Fibroblast of pulmonary artery (primary cell): Measurements from ENCODE around the gene STXBP5.

Source experiments
- DNase-seq: peaks from one replicate; pipeline ENCODE4 v3.0.0-alpha.2; 2010; ENCODE audit warnings: low read depth
- H3K4me3 ChIP-seq: replicated peaks from 2 replicates; pipeline ENCODE4 v1.5.1; 2011; ENCODE audit warnings: low read depth, mild to moderate bottlenecking, control low read depth, low read length, moderate library complexity
- TF ChIP-seq, protein P1 (sequence below): IDR thresholded peaks from 2 replicates; pipeline ENCODE4 v1.5.1; 2011; ENCODE audit warnings: mild to moderate bottlenecking, control low read depth, low read length, inconsistent platforms; ENCODE audit errors: missing control alignments

STXBP5 gene

DNA sequence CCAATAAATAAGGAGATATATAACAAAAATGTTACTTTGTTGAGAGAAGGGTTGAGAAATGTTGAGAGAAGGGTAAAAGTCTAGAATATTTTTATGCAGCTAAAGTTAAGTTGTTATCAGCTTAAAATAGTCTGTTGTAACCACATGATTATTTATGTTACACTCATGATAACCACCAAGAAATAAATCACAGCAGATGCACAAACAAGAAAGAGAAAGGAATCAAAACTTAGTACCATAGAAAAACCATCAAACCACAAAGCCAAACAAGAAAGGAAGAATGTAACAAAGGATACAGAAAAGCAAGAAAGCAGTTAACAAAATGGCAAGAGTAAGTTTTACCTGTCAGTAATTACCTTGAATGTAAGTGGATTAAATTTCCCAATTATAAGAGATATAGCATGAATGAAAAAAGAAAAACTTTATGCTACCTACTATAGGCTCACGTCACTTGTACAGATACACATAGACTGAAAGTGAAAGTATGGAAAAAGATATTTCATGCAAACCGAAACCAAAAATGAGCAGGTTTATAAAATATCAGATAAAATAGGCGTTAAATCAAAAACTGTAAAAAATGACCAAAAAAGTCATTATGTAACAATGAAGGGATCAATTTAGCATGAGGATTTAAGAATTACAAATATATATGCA lies 93.6 kb downstream of the STXBP5 start:
- DNase-seq, result no peak
- no peak overlapping the region for H3K4me3 ChIP-seq
- TF ChIP-seq, protein P1, sequence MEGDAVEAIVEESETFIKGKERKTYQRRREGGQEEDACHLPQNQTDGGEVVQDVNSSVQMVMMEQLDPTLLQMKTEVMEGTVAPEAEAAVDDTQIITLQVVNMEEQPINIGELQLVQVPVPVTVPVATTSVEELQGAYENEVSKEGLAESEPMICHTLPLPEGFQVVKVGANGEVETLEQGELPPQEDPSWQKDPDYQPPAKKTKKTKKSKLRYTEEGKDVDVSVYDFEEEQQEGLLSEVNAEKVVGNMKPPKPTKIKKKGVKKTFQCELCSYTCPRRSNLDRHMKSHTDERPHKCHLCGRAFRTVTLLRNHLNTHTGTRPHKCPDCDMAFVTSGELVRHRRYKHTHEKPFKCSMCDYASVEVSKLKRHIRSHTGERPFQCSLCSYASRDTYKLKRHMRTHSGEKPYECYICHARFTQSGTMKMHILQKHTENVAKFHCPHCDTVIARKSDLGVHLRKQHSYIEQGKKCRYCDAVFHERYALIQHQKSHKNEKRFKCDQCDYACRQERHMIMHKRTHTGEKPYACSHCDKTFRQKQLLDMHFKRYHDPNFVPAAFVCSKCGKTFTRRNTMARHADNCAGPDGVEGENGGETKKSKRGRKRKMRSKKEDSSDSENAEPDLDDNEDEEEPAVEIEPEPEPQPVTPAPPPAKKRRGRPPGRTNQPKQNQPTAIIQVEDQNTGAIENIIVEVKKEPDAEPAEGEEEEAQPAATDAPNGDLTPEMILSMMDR, result no peak

DNA sequence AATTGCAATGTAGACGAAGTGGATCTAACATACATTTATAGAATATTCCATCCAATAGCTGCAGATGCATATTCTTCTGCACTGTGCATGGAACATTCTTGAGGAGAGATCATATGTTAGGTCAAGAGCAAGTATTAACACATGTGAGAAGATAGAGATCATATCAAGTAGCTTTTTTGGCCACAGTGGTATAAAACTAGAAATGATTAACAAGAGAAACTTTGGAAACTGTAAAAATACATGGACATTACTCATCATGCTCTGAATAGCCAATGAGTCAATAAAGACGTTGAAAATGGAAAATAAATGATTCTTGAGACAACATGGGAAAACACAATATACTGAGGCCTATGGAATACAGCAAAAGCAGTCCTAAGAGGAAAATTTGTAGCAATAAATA lies 94.2 kb downstream of the STXBP5 start:
- TF ChIP-seq, protein P1, result no peak

DNA sequence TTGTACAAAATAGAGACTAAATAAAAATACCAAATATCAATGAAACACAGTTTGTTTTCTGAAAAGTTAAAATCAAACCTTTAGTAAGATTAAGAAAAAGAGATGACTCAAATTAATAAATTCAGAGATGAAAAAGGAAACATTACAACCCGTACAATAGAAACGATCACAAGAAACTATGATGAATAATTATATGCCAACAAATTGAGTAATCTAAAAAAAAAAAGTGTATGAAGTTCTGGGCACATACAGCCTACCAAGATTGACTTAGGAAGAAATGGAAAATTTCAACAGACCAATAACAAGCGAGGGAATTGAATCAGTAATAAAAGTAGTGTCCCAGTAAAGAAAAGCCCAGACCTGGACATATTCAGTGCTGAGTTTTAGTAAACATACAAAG lies 94.8 kb downstream of the STXBP5 start:
- TF ChIP-seq, protein P1, result no peak
- no peak overlapping the region for H3K4me3 ChIP-seq
- no peak for DNase-seq

More for the DNA sequence above, 94.2 kb downstream of the STXBP5 start:
- no peak for DNase-seq
- no peak overlapping the region for H3K4me3 ChIP-seq

DNA sequence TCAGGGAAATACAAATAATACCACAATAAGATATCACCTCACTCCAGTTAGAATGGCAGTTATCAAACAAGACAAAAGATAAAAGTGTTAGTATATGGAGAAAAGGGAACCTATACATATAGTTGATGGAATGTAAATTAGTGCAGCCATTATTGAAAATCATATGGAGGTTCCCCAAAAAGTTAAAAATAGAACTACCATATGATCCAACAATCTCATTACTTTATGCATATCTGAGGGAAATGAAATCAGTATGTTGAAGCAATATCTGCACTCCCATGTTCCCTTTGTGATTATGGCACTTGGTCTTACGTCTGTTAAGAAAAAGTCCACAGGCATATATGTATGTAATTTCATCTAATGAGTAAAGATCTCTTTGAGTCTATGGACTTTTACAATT lies 96.9 kb downstream of the STXBP5 start:
- DNase-seq, result no peak
- H3K4me3 ChIP-seq, result no peak overlapping the region
- TF ChIP-seq, protein P1, result no peak

DNA sequence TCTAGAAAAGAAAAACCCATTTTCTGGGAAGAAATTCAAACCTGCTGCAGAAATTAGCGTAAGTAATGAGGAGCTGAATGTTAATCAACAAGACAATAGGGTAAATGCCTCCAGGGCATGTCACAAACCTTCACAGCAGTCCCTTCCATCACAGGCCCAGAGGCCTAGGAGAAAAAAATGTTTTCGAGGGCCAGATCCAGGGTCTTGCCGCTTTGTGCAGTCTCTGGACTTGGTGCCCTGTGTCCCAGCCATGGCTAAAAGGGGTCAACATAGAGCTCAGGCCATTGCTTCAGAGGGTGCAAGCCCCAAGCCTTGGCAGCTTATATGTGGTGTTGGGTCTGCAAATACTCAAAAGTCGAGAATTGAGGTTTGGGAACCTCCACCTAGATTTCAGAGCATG lies 99.8 kb downstream of the STXBP5 start:
- H3K4me3 ChIP-seq, result no peak overlapping the region
- no peak for DNase-seq
- TF ChIP-seq, protein P1, result no peak

DNA sequence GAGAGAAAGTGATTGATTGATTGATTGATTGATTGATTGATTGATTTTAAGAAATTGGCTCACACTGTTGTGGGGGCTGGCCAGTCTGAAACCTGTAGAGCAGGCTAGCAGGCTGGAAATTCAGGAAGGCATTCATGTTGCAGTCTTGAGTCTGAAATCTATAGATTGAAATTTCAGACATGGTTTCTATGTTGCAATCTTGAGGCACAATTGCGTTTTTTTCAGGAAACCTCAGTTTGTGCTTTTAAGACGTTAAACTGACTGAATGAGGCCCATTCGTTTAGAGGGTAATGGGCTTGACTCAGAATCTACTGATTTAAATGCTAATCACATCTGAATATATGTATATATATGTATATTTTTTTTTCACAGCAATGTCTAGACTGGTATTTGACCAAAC lies 106.3 kb downstream of the STXBP5 start:
- TF ChIP-seq, protein P1, result no peak
- no peak overlapping the region for H3K4me3 ChIP-seq

DNA sequence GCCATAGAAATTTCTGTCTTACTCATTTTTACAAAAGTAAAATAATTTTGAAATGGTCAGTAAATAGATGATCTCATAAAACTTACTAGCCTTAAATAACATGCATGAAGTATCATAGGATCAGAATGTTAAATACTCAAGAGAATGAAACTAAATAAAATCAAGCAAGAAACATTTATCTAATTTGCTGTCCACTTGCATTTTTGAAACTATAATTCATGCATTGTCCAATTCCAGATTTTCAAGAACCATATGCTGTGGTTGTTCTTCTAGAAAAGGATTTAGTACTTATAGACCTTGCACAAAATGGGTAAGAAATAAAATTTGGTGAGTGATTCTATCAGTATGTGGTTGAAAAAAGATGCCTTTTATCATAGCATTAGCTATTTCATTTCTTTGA lies 107.0 kb downstream of the STXBP5 start:
- no peak overlapping the region for H3K4me3 ChIP-seq
- TF ChIP-seq, protein P1, result no peak
- DNase-seq, result no peak

More for the DNA sequence above, 106.3 kb downstream of the STXBP5 start:
- DNase-seq, result no peak
